HTR-8/SVneo (cell line): ENCODE data around the gene INTS12.
"Not testable (repeated sequence)": the region's sequence is repeated elsewhere in the genome, so short reads cannot be mapped to it uniquely, and the experiment has no call there.

Source experiments
- DNase-seq: peaks from one replicate; pipeline ENCODE4 v3.0.0; 2011; ENCODE audit warnings: low spot score, mixed read lengths; ENCODE audit not compliant: insufficient read length
- FAIRE-seq: peaks from 2 replicates; lab custom pipeline; 2011; peaks lifted over from hg19 to GRCh38; lab: Jason Lieb, UNC

The INTS12 gene

GRCh38 chr4:105694812-105695211 lies 13.7 kb downstream of the INTS12 start:
- DNase-seq, FAIRE-seq: not testable (repeated sequence)

- no peak for DNase-seq
- no peak for FAIRE-seq
Observed at GRCh38 chr4:105686571-105686970, 21.9 kb downstream of the INTS12 start.

GRCh38 chr4:105683038-105683437 lies 25.5 kb downstream of the INTS12 start:
- no peak for FAIRE-seq
- no peak for DNase-seq

GRCh38 chr4:105679186-105679585 lies 29.3 kb downstream of the INTS12 start:
- FAIRE-seq: no peak
- DNase-seq: no peak

- no peak for FAIRE-seq
- no peak for DNase-seq
Observed at GRCh38 chr4:105677709-105678108, 30.8 kb downstream of the INTS12 start.

GRCh38 chr4:105674011-105674410 lies 34.5 kb downstream of the INTS12 start:
- FAIRE-seq: no peak
- DNase-seq: no peak

GRCh38 chr4:105671301-105671700 lies 37.2 kb downstream of the INTS12 start:
- FAIRE-seq: no peak
- no peak for DNase-seq

GRCh38 chr4:105670684-105671083 lies 37.8 kb downstream of the INTS12 start:
- no peak for DNase-seq
- FAIRE-seq: no peak

- DNase-seq (peak; percentile 2), FAIRE-seq (no peak)
Observed at GRCh38 chr4:105666693-105667092, 41.8 kb downstream of the INTS12 start.

- no peak for FAIRE-seq
- DNase-seq: no peak
Observed at GRCh38 chr4:105662935-105663675, 45.4 kb downstream of the INTS12 start.

- FAIRE-seq (no peak), DNase-seq (no peak)
Observed at GRCh38 chr4:105661028-105661427, 47.5 kb downstream of the INTS12 start.

- FAIRE-seq: no peak
Observed at GRCh38 chr4:105659190-105659589, 49.3 kb downstream of the INTS12 start.

GRCh38 chr4:105657117-105657765 lies 51.2 kb downstream of the INTS12 start:
- FAIRE-seq (no peak), DNase-seq (no peak)

More at GRCh38 chr4:105659190-105659589, 49.3 kb downstream of the INTS12 start:
- DNase-seq: no peak

- DNase-seq (no peak), FAIRE-seq (no peak)
Observed at GRCh38 chr4:105652286-105652888, 56.1 kb downstream of the INTS12 start.

- FAIRE-seq: no peak
Observed at GRCh38 chr4:105651884-105652283, 56.6 kb downstream of the INTS12 start.

GRCh38 chr4:105650190-105650589 lies 58.3 kb downstream of the INTS12 start:
- no peak for DNase-seq
- no peak for FAIRE-seq

More at GRCh38 chr4:105651884-105652283, 56.6 kb downstream of the INTS12 start:
- DNase-seq: no peak

- DNase-seq: no peak
- FAIRE-seq: no peak
Observed at GRCh38 chr4:105645440-105645839, 63.0 kb downstream of the INTS12 start.

- no peak for DNase-seq
- FAIRE-seq: no peak
Observed at GRCh38 chr4:105644257-105644656, 64.2 kb downstream of the INTS12 start.

- no peak for FAIRE-seq
- no peak for DNase-seq
Observed at GRCh38 chr4:105641845-105642244, 66.6 kb downstream of the INTS12 start.

GRCh38 chr4:105637408-105638176 lies 70.9 kb downstream of the INTS12 start:
- FAIRE-seq: no peak
- DNase-seq: no peak
